Nasal cavity respiratory epithelium epithelial cell of viscerocranial mucosa (primary cell): ENCODE data around the gene ZC3H12A. TPM values are rescaled to one million over a fixed set of nuclear protein-coding genes. Genes with fewer than 3 reads are reported as not detected.

Experiments used
- total RNA-seq: library from RNA; depleted of rRNA; stranded (reverse); fragments of >200 nt; gene quantifications from 2 replicates; pipeline ENCODE4 v1.2.3, GENCODE V29; 2014

The ZC3H12A gene
- 25.3 and 57.6 TPM in 2 replicates for total RNA-seq

GRCh38 chr1:37474046-37474696 lies at the start of gene ZC3H12A:
ZC3H12A (plus strand) TSS chr1:37474580; CDS start chr1:37475497, 917 bp downstream.

GRCh38 chr1:37514350-37515184 lies 40.2 kb downstream of the ZC3H12A start, which contains the start of gene MEAF6:
MEAF6 (minus strand) TSS chr1:37514766; CDS start chr1:37514746, 20 bp downstream.

Other genes with a start within 250 kb of the ZC3H12A start
- gene MEAF6, start 40.2 kb downstream of the ZC3H12A start, total RNA-seq: 43.7 and 49.7 TPM in 2 replicates
- gene SNIP1, start 79.7 kb downstream of the ZC3H12A start, total RNA-seq: 14.7 and 17.4 TPM in 2 replicates
- under 0.01 and 0.43 TPM in 2 replicates for gene DNALI1, start 82.4 kb downstream of the ZC3H12A start, total RNA-seq
- 96.2 and 116 TPM in 2 replicates for gene GNL2, start 121.4 kb downstream of the ZC3H12A start, total RNA-seq
- not detected in 2 replicates for gene RSPO1, start 160.3 kb downstream of the ZC3H12A start, total RNA-seq
- gene CDCA8, start 217.9 kb downstream of the ZC3H12A start, total RNA-seq: 0.43 and 0.68 TPM in 2 replicates